Nephron (organoid): ENCODE data around the gene SPPL3.
"Not testable (repeated sequence)": the region's sequence is repeated elsewhere in the genome, so short reads cannot be mapped to it uniquely, and the experiment has no call there.

Source experiments
- H3K27ac Mint-ChIP-seq, 3 experiments: 2 replicates each; pipeline ENCODE4 v1.8.0; 2020; ENCODE audit warnings: mixed read lengths in 3 of 3, mild to moderate bottlenecking in 2 of 3, moderate library complexity in 1 of 3
- H3K27me3 Mint-ChIP-seq: 2 replicates; pipeline ENCODE4 v1.8.0; 2021; ENCODE audit warnings: low read depth, mild to moderate bottlenecking, moderate library complexity, mixed read lengths
- H3K36me3 Mint-ChIP-seq: 2 replicates; pipeline ENCODE4 v1.8.0; 2020; ENCODE audit warnings: low read depth, mixed read lengths
- H3K4me1 Mint-ChIP-seq: 2 replicates; pipeline ENCODE4 v1.8.0; 2020; ENCODE audit warnings: mixed read lengths
- H3K4me3 Mint-ChIP-seq, 3 experiments: 2 replicates each; pipeline ENCODE4 v1.8.0; 2020; ENCODE audit warnings: mild to moderate bottlenecking in 3 of 3, mixed read lengths in 3 of 3, moderate library complexity in 2 of 3
- H3K9me3 Mint-ChIP-seq: 2 replicates; pipeline ENCODE4 v1.8.0; 2020; ENCODE audit warnings: mixed read lengths
- TF ChIP-seq, protein P1 (sequence below), 3 experiments: fragments of 200-600 bp; sonication (generic); IDR thresholded peaks; one replicate each; pipeline ENCODE4 v1.5.0; 2021; ENCODE audit warnings: antibody characterized with exemption in 3 of 3; ENCODE audit not compliant: unreplicated experiment in 3 of 3

The SPPL3 gene

DNA sequence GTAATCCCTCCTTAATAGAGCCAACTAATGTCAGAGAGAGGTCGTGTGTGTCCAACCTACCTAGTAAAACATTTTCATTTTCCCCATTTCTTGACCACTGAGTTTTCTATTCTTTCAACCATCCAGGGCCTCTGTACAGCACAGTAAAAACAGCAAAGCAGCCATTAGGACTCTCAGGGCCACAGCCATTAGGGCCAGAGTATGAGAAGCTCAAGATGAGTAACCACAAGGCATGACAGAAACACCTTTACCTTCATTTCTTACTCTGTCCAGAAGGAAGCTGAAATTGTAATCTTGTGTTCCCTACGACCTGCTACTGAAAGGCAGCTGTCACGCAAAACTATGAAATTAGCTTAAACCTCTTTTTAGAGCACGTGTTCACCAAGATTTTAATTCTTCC, 2.3 kb downstream of the SPPL3 start:
- peaks cover 3% of the 10 kb centered on the region for H3K27me3 Mint-ChIP-seq
- no peaks in the 10 kb centered on the region for H3K9me3 Mint-ChIP-seq
- peak overlapping the region; percentile 99 for H3K4me3 Mint-ChIP-seq
- TF ChIP-seq, protein P1, sequence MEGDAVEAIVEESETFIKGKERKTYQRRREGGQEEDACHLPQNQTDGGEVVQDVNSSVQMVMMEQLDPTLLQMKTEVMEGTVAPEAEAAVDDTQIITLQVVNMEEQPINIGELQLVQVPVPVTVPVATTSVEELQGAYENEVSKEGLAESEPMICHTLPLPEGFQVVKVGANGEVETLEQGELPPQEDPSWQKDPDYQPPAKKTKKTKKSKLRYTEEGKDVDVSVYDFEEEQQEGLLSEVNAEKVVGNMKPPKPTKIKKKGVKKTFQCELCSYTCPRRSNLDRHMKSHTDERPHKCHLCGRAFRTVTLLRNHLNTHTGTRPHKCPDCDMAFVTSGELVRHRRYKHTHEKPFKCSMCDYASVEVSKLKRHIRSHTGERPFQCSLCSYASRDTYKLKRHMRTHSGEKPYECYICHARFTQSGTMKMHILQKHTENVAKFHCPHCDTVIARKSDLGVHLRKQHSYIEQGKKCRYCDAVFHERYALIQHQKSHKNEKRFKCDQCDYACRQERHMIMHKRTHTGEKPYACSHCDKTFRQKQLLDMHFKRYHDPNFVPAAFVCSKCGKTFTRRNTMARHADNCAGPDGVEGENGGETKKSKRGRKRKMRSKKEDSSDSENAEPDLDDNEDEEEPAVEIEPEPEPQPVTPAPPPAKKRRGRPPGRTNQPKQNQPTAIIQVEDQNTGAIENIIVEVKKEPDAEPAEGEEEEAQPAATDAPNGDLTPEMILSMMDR (IDR thresholded peaks at IDR 0.05; ENCODE audit: unreplicated experiment in 3 of 3) = no peak
- peaks cover 31% of the 10 kb centered on the region for H3K36me3 Mint-ChIP-seq
- peak overlapping the region in 2 of 3 experiments; percentile 20 to 30 for H3K27ac Mint-ChIP-seq
- H3K4me1 Mint-ChIP-seq = peaks cover 21% of the 10 kb centered on the region

DNA sequence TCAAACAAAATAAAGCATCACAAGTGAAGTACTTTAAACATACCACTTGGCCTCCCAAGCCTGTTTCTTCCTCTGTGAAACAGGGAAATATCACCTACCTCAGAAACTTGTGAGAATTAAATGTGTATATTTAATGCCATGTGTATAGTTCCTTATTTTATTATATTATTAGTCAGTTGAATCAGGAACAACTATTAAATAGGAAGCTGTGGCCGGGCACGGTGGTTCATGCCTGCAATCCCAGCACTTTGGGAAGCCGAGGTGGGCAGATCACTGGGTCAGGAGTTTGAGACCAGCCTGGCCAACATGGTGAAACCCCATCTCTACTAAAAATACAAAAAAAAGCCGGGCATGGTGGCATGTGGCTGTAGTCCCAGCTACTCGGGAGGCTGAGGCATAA, 3.1 kb downstream of the SPPL3 start:
- H3K9me3 Mint-ChIP-seq, H3K4me3 Mint-ChIP-seq, H3K27ac Mint-ChIP-seq, H3K27me3 Mint-ChIP-seq: not testable (repeated sequence)
- Mint-ChIP-seq H3K36me3 (peaks cover 31% of the 10 kb centered on the region), H3K4me1 (peaks cover 21% of the 10 kb centered on the region)

DNA sequence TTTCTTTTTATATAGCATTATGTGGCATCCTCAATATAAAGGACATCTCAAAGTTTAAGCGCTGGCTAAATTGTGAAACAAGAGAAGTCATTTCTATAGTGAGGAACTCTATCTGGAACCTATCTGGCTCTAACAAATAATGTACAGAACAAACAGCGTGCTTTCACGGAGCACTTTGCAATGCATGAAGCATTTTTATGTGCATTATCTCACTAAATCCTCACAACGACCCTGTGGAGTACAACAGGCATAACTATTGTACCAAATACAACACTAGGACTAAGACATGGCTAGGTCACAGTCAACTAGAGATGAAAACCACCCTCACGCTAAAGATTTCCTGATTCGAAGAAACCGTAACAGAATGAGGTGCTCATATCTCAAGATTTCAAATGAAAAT, 8.6 kb downstream of the SPPL3 start:
- Mint-ChIP-seq H3K27ac (no peak overlapping the region), H3K36me3 (peaks cover 39% of the 10 kb centered on the region), H3K4me1 (peaks cover 8% of the 10 kb centered on the region), H3K27me3 (no peaks in the 10 kb centered on the region), H3K9me3 (no peaks in the 10 kb centered on the region), H3K4me3 (no peak overlapping the region)
- TF ChIP-seq, protein P1 (IDR thresholded peaks at IDR 0.05; ENCODE audit: unreplicated experiment in 3 of 3) = no peak

DNA sequence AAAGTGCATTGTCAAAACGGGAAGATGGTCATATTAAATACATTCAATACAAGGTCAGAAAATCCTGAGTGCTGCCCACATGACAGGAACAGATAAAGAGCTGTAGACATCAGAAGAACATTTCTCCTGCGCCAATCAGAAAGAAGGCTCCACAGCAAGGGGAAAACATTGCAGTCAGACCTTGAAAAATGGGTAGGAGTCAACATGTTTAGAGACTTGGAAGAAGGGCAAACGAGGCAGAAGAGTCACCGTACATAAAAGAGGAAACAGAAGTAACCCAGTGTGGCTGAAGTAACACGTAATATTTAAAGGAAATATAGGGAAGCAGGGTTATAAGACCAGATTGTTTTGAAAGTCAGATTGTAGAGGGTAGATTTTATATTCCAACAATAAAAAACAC, 11.9 kb downstream of the SPPL3 start:
- no peak overlapping the region for H3K27ac Mint-ChIP-seq
- H3K9me3 Mint-ChIP-seq = no peaks in the 10 kb centered on the region
- H3K27me3 Mint-ChIP-seq = no peaks in the 10 kb centered on the region
- peaks cover 8% of the 10 kb centered on the region for H3K4me1 Mint-ChIP-seq
- TF ChIP-seq, protein P1 (IDR thresholded peaks at IDR 0.05; ENCODE audit: unreplicated experiment in 3 of 3) = no peak
- H3K36me3 Mint-ChIP-seq = peaks cover 22% of the 10 kb centered on the region
- no peak overlapping the region for H3K4me3 Mint-ChIP-seq

DNA sequence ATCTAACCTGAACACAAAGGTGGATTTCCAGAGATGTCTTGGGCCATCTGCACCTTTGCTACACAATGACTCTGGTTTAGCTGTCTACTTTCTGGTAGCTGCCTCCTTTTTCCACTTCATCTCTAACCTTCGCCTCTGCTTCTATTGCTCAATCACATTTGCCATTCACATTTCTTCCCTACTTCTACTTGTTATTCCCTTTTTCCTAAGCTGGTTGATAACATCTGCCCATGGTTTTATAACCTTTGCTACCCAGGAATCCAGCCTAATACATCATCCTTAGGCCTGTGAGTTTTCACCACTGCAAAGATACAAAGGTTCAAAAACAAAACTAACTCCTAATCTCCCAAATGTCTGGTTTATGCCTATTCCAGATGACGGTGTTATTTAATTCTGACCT, 13.2 kb downstream of the SPPL3 start:
- H3K4me1 Mint-ChIP-seq = peaks cover 16% of the 10 kb centered on the region

DNA sequence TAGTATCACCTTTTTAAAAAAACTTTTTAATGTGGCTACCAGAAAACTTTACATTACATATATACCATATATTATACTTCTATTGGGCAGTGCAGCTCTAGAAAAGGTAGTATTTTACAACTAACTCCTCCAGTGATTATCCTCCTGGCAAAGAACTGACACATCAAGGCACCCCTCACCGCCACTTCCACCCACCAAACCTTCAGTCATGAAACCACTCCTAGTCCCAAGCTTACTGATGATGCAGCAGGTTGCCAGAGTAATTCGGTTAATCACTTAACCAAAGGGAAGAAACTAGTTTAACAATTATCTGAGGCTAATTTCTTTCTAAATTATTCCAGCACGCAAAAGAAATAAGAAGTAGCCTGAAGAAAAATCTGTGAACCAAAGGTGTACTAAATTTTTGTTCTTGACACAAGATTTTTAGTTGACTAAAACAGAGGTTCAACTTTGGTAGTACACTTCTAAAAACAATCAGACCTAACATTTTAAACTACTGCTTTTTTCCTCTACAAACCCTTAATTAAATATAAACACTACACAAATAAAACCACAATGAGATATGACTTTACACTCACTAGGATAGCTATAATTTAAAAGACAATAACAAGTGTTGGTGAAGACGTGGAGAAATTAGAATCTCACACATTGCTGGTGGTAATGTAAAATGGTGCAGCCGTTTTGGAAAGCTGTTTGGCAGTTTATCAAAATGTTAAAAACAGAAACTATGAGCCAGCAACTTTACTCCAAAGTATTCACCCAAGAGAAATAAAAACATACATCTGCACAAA, 16.7 kb downstream of the SPPL3 start:
- peak overlapping the region in 1 of 3 experiments; percentile 65 for H3K27ac Mint-ChIP-seq
- H3K9me3 Mint-ChIP-seq = no peaks in the 10 kb centered on the region
- no peaks in the 10 kb centered on the region for H3K27me3 Mint-ChIP-seq
- TF ChIP-seq, protein P1 (IDR thresholded peaks at IDR 0.05; ENCODE audit: unreplicated experiment in 3 of 3) = no peak
- no peak overlapping the region for H3K4me3 Mint-ChIP-seq
- H3K36me3 Mint-ChIP-seq = peaks cover 11% of the 10 kb centered on the region
- peaks cover 16% of the 10 kb centered on the region for H3K4me1 Mint-ChIP-seq

More for the DNA sequence above, 13.2 kb downstream of the SPPL3 start:
- Mint-ChIP-seq H3K27me3 (no peaks in the 10 kb centered on the region), H3K9me3 (no peaks in the 10 kb centered on the region), H3K36me3 (peaks cover 22% of the 10 kb centered on the region), H3K27ac (peak overlapping the region in 1 of 3 experiments; percentile 9), H3K4me3 (no peak overlapping the region)
- TF ChIP-seq, protein P1 (IDR thresholded peaks at IDR 0.05; ENCODE audit: unreplicated experiment in 3 of 3) = no peak
